ENCODE results near the gene DZIP3.

The DZIP3 gene

GRCh38 chr3:108713009-108713516, 123.5 kb downstream of the DZIP3 start:
- no peak for DNase-seq

DNA sequence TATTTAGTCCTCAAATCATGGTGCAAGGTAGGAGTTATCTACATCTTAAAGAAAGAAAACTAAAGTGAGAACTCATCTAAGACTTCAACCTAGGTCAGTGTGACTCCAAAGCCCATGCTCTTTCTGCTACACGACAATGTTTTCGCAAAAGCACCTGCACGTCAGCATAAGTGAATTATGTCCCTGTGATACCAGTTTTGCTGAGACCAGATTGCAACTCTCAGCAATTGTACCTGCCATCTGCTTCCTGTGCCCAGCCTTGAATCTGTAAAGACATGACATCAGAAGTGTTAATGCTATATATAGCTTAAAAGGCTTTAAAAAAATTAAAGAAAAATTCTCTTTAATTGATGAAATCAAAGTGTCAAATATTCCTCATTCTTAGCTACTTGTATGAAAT, 124.3 kb downstream of the DZIP3 start:
- DNase-seq: no peak

DNA sequence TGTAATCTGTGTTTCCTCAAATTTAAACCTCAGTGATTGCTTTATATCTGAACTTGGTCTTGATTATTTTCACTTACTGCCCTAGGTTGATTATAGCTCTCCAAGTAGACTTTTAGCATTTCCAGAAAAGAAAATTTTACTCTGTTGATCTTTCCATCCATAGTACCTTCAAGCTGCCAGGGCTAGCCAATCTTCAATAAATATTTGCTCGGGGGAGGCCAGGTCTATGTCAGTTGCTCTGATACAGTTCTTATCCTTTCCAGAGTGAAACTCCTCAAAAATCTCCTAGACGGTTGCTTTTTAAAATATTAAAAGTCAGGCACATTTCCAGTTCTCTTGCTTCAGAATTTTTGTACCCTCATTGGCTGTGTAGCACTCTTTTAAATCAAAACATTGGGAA, 128.9 kb downstream of the DZIP3 start:
- DNase-seq: no peak

DNA sequence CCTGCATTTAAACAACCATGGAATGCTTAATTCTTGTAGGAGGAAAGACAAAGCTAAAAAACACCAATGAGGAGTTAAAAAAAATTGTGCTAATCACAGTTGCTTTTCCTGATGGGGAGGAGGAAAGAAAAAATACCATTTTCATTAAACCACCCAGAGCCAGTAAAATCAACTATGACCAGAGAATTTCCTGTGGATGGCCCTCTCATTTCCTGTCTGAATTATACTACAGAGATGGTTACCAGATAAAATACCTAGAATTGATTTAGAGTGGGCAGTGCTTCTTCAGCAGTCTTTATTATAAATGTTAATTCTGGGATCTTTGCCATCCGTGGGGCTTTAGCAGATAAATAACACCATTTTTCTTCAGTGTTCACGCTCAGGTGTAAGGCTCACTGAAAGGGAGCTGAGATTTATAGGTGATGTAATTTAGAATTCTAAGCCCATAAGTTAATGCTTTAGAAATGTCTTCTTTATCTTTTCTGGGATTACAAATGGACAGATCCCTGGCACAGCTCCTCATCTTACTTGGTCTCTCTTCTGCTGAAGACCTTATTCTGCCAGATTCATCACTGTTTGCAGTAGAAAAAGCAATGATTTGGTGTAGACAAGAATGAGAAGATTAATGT, 129.8 kb downstream of the DZIP3 start:
- DNase-seq: no peak

DNA sequence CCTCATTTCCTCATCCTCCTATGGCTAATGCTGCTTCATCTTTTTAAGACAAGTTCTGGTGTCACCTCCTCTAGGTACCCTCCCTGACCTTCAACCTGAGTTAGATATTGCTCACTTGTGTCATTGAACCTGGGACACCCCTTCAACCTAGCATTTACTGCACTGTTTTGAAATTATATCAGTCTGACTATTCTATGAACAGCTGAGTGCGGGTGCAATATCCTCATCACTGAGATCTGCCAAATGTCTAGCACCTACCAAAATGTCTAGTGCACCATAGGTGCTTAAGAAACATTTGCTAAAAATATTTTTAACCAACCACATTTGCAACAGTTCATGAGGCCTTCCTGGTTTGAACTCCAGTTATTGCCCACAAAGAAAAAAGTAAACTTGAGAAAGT, 133.2 kb downstream of the DZIP3 start:
- no peak for DNase-seq

DNA sequence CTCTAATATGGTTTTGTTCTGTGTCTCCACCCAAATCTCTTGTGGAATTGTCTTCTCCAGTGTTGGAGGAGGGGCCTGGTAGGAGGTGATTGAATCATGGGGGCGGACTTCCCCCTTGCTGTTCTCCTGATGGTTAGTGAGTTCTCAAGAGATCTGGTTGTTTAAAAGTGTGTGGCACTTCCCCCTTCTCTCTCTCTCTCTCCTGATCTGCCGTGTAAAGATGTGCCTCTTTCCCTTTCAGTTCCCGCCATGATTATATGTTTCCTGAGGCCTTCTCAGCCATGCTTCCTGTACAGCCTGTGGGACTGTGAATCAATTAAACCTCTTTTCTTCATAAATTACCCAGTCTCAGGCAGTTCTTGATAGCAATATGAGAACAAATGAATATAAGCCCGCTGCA, 134.6 kb downstream of the DZIP3 start:
- no peak for DNase-seq

DNA sequence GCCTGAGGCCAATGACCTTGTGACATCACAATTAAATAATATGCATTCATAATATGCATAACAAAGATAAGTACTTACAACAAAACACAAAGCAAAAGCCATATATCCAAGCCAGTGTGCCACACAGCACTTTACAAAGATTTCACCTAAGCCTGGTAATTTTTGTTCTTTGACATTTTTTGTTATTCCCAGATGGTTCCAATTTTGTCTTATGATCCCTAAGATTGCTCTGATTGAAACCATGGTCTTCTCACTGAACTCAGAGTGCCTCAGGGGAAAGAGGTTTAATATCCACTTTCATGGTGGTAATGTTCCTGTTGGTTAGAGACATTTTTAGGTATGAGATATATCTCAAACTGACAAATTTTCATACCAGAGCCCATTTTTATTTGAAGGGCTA, 138.6 kb downstream of the DZIP3 start:
- DNase-seq: no peak

- no peak for DNase-seq
Observed at GRCh38 chr3:108728934-108729333, 139.4 kb downstream of the DZIP3 start.

DNA sequence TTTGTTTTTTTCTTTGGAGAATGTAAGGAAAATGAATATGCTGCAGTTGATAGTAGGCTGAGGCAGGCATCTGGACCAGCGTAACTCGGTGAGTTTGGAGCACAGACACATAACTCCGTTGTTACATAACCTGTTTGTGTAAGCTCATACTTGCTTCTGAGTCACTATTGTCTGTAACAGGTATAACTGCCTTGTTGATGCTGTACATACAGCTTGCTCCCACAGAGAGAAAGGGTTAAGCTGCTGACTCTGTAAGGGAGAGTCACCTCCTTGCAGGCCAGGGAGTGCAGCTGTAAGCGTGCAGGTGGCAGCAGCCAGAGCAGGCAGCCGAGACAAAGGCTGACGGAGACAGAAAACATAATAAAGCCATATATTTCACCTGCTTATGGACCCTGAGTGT, 147.3 kb downstream of the DZIP3 start:
- DNase-seq: no peak

DNA sequence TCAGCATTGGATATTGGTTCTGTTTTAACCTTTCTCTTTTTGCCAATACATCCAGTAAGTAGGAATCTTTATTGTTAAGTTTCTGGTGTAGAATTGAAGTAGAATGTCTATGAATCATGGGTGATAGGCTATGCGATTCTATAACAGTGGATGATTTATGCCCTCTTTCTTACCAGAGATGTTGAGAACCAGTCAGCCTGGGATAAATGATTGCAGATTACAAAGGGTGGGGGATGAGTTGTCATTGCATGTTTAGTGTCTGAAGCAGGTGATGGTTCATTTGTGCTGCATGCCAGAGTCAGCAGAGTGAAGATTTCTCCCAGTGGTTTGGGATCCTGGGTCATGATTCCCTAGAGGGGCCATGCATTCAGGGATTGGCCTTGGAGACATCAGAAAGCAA, 153.4 kb downstream of the DZIP3 start:
- no peak for DNase-seq
